CD4-positive, alpha-beta T cell treated with Interleukin-17A for 1 hour (primary cell): ENCODE measurements around the gene GKN1.
"Not testable (repeated sequence)": the region's sequence is repeated elsewhere in the genome, so short reads cannot be mapped to it uniquely, and the experiment has no call there.

Source experiments
- DNase-seq: peaks from one replicate; pipeline ENCODE4 v3.0.0-alpha.2; 2020

Gene GKN1, protein sequence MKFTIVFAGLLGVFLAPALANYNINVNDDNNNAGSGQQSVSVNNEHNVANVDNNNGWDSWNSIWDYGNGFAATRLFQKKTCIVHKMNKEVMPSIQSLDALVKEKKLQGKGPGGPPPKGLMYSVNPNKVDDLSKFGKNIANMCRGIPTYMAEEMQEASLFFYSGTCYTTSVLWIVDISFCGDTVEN

DNA sequence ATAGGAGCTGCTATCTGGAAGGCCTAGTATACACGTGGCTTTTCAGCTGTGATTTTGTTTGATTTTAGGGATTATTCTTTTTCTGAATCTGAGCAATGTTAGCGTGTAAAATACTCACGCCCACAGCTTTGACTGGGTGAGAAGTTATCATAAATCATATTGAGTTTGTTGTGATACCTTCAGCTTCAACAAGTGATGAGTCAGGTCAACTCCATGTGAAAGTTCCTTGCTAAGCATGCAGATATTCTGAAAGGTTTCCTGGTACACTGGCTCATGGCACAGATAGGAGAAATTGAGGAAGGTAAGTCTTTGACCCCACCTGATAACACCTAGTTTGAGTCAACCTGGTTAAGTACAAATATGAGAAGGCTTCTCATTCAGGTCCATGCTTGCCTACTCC, at the start of gene GKN1:
TSS of gene GKN1 (plus strand) at position 386 of the 400 bp plus-strand sequence. CDS start 42 bp downstream, outside the sequence.
- no peak for DNase-seq

DNA sequence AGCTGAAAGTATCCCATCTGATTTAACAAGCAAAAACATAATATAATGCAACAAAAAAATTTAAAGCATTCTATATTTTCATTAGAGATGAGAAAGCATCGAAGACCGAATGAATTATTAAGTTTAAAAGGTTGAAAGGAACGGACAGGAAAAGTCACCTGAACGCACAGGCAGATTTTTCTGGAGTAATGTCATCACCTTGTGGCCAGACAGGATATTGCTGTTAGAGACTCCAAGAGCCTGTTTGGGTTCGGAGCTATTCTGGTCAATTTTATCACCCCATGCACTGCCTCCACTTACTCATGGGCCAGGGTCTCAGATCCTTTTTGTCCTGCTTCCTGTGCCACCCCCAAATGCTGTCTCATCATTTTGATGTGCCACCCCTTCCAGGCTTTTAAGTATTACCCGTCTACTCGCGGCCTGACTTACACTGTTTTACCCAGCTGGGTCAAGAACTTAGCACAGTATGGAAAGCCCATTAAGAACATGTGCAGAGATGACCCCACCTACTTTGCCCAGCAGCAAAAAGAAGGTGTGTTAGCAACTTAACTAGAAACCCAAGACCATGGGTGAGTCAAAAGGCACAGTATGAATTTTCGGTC, 49.0 kb upstream of the GKN1 start:
- peak; percentile 81 for DNase-seq

DNA sequence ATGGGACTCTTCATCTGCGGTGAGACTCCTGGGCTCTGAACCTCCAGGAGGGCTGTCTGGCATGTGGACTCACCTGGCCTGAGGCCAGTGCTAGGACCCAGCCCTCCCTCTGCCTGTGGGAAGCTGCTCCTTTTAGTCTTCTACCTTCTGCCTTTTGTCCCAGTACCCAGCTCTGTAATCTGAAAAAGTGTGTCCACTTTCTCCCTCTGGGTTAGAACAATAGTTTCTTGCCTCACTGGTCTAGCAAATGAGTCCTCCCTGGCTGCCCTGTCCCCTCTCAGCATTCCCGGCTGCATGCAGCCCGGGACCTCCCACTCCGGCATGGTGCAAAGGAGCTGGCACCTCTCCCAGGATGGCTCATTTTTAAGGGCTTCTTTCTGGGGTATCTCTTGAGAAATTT, 47.6 kb upstream of the GKN1 start:
- DNase-seq, result no peak

DNA sequence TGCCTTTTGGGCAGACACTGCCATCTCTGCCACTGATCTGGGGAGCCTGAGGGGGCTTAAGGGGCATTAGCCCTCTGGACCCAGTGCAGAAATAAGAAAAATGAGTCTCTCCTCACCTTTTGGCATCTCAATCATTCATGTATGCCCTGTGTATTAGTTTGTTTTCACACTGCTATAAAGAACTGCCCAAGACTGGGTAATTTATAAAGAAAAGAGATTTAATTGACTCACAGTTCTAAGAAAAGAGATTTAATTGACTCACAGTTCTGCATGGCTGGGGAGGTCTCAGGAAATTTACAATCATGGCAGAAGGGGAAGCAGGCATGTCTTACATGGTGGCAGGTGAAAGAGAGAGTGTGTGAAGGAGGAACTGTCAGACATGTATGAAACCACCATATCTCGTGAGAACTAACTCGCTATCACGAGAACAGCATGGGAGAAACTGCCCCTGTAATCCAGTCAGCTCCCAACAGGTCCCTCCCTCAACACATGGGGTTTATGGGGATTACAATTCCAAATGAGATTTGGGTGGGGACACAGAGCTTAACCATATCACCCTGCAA, 43.2 kb upstream of the GKN1 start:
- no peak for DNase-seq

DNA sequence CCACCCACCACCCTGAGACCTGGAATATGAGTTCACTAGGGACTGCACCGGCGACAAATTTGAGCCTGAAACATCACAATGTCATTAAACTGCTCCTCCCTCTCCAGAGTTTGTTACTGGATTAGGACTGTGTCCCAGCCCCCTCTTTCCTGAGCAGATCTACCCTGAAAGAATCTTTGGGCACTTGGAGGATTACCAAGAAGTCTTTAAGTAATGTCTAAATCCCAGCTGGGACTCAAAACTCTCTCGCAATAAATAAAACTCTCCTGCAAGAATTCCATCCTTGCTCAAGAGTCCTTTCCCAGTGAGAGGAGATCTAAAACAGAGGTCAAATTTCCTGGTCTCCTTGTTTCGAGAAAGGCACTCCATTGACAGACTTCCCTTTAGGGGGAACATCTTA, 42.6 kb upstream of the GKN1 start:
- DNase-seq, result no peak

DNA sequence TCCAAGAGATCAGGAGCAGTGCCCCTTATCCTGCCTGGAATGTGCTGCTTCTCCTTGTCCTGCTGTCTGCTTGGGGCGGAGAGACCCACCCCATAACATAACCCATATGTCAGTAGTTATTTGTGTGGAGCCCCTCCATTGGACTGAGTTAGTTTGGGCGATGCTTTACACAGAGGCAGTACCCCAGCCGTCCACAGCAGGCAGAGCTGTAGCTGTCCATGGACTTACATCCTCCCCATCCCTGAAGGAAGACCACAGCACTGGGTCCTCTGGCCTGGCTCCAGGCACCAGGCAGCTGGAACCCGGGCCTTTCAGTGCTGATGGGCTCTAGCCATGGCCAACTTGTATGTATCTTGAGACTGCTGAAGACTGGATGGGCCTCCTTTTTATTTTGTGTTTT, 42.0 kb upstream of the GKN1 start:
- DNase-seq, result no peak

DNA sequence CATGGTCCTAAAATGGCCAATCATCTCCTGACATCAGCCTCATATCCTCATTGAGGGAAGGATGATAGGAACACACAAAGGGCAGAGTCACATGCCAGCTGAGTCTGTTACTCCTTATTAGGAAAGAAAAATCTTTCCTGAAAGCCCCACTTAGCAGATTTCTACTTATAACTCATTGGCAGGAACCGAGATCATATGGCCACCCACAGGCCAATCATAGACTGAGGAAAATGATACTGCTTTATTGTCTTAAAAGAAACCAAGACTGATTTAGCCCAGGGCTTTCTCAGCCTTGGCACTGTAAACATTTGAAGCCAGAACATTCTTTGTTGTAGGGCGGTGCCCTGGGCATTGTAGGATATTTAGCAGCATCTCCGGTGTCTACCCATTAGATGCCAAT, 40.4 kb upstream of the GKN1 start:
- no peak for DNase-seq

DNA sequence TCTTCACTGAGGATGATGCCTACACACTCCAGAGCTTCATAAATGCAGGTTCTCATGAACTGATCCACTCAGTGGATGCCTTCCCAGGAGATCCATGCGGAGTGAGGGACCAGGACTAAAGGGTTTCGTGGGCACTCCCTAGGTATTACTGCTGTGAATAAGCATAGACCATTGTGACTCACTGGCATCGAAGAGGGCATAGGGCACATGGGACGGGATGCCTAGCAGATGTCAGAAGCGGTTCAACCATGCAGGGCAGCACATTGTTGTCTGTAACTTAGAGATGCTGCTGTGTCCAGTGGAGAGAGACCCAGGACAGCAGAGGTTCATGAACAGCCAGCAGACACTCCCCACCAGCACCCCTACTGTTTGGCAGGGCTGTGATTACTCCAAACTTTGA, 39.0 kb upstream of the GKN1 start:
- no peak for DNase-seq

DNA sequence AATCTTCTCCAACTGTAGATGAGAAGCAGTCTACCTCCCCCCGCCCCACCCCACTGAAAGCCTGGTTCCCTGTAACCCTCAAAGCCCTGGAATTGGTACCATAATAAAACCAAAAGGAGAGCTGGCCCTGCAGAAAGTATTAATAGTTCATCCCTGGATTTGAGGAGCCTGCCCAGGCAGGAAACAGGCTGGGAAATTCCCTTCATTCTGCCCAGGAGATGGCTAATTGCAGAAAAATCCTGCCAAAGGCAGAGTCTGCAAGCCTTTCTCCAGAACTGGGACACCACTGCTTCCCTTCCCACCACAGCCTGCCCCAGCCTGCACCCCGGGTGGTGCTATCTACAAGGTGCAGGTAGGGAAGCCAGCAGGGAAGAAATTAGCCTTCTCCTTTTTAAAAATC, 38.0 kb upstream of the GKN1 start:
- no peak for DNase-seq

DNA sequence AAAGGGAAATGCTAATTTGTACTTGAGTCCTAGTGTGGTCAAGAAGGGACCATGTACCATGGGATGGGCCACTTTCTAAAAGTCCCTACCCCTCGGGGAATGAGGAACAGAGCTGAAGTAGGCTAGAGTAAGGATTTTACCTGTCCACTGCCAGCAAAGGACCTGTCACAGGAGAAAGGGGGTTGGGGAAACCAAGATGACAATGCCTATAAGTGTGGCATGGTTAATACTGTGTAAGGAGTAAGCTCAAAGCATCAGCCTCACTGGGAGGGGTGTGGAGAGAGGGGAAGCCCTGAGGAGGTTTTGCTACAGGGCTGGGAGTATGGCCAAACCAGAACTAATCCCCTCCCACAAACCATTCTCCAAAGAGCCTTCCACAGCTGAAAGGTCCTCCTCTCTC, 37.5 kb upstream of the GKN1 start:
- DNase-seq, result no peak

DNA sequence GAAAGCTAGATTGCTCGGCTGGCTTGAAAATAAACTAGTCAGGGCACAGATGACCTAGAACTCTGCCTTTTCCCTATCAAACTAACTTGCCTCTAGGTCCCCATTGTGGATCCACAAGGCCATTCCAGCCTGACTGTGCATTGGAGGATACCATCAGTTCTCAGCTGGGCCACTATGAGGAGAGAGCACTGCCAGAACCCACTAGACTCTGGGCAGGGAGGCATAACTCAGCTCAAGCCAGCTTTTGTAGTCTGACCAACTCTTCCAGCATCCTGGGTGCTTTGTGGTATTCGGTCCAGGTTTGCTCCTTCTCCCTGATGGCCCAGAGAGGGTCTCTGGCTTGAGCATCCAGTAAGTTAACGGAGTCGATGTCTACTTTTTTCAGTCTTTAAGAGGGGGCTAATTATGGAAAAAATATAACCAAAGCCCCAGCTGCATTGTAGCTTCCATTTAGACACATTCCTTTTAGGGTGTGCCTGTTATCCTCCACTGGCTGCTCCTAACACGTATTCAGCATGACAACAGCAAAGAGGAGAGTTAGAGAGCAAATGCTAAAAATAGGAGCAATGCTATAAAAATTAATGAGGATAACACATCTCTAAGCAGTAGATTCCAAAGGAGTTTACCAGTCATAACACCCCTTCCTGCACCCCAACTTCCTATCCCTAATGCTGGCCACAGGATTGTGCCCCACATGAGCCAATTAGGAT, 36.9 kb upstream of the GKN1 start:
- DNase-seq, result no peak

DNA sequence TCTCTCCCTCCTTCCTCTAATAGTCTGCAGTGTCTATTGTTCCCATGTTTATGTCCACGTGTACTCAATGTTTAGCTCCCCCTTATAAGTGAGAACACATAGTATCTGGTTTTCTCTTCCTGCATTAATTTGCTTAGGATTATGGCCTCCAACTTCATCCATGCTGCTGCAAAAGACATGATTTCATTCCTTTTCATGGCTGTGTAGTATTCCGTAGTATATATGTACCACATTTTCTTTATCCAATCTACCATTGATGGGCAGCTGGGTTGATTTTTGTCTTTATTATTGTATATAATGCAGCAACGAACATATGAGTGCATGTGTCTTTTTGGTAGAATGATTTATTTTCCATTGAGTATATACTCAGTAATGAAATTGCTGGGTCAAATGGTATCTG, 35.5 kb upstream of the GKN1 start:
- no peak for DNase-seq

DNA sequence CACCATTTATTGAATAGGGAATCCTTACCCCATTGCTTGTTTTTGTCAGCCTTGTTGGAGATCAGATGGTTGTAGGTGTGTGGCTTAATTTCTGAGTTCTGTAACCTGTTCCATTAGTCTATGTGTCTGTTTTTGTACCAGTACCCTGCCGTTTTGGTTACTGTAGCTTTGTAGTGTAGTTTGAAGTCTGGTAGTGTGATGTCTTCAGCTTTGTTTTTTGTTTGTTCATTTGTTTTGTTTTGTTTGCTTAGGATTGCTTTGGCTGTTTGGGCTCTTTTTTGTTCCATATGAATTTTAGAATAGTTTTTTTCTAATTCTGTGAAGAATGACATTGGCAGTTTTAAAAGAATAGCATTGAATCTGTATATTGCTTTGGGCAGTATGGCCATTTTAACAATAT, 34.5 kb upstream of the GKN1 start:
- no peak for DNase-seq

DNA sequence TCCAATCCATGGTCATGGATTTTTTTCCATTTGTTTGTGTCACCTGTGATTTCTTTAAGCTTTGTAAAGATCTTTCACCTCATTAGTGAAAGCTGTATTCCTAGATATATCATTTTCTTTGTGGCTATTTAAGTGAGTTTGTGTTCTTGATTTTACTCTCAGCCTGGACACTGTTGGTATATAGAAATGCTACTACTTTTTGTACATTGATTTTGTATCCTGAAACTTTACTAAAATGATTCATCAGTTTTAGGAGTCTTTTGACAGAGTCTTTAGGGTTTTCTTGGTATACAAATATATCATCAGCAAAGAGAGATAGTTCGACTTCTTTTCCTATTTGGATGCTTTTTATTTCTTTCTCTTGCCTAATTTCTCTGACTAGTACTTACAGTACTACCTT, 34.1 kb upstream of the GKN1 start:
- no peak for DNase-seq

DNA sequence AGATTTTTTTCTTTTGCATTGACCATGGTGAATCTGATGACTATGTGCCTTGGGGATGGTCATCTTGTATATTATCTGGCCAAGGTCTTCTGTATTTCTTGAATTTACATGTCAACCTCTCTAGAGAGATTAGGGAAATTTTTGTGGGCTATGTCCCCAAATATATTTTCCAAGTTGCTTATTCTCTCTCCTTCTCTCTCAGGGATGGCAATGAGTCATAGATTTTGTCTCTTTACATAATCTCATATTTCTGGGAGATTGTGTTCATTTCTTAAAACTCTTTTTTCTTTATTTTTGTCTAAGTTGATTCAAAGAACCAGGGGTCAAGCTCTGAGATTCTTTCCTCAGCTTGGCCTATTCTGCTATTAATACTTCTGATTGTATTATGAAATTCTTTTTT, 31.6 kb upstream of the GKN1 start:
- DNase-seq, result no peak

DNA sequence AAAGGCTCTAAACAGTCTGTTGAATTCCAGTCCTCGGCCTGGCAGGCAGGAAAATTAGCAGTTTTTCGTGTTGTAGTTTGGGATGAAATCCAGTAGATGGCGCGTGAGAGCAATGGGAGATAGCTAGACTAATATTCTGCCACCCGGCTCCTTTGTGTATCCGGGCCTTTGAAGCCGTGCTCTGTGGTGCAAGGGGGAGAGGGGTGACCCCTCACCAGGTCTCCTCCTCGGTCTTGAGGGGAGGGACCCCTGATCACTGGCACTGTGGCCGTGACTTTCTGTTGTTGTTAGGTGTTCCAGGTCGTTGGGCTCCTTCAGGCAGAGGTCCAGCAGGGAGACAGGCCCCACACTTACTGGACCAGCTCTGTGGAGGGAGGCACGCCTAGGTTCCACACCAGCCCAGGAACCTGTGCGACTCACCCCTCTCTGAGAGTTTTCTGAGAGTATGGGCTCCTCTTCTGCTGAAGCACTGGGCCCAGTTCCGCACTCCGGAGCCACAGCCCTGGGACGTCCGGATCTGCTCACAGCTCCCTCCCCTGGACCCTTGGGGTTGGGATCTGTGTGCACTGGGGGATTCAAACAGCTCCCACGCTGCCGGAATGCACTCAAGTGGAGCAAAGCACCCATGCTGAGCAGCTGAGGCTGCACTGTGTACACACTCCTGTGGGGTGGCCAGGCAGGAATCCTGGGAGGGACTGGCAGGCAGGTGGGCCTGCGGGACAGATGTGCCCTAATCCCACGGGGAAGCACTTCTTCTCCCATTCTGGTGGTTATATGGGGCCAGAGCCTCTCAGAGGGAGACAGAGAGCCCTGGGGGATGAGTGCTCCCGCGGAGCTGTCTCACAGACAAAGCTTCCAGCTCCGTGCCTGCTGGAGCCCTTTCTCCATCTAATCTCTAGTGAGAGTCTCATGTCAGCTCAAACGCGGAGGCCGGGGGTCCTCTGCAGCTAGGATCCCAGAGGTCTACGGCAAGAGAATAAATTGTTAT, 30.6 kb upstream of the GKN1 start:
- DNase-seq, result peak; percentile 70

DNA sequence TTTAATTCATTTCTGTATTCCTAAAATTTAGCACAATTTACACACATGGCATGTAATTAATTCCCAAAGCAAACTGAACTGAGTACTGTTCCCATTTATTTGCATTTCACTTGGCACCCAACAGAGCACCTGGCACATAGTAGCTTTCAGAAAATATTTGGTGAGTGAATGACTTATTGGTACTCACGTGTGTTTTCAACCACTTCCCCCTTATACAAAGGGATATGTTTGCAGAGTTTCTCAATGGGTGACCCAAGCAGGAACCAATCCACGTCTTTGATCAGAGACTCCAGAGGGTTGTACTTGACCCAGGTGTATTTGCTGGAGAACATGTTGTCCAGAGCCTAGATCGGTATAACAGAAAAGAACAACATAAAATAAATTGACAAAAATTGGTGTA, 28.3 kb upstream of the GKN1 start:
- no peak for DNase-seq

DNA sequence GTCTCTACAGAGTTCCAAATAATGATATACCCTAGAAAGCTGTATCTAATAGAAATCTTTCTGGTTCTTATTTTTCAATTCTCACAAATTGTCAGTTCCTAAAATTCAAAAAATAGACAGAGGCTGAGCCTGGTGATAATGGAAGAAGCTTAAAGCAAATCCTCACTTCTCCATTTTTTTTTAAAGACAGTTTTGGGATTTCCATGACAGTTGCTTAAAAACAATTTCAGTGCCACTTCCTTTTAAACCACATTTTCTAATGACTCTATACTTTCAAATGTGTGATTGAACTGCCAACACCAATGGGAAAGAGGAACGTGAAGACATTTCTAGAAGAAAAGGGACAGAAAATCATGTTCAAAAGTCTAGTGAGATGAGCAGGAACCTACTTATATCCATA, 25.7 kb upstream of the GKN1 start:
- DNase-seq, result no peak

DNA sequence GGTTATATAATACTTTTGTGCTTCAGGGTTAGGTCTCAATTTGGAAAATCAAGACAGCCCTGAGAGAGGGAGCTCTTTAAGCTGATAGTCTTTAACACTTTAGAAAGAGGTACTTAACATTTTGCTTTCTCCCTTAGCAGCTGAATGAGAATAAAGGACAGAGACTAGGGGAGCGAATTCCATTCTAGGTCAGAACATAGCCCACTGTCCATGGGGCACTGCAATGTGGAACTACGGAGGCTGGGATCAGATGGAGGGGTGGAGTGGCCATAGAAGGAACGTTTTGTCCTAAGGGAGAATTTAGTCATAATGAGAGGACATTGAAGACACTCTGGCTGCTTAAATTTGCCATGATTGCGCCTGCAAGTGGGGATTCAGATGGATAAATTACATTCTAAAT, 22.5 kb upstream of the GKN1 start:
- DNase-seq, result no peak

DNA sequence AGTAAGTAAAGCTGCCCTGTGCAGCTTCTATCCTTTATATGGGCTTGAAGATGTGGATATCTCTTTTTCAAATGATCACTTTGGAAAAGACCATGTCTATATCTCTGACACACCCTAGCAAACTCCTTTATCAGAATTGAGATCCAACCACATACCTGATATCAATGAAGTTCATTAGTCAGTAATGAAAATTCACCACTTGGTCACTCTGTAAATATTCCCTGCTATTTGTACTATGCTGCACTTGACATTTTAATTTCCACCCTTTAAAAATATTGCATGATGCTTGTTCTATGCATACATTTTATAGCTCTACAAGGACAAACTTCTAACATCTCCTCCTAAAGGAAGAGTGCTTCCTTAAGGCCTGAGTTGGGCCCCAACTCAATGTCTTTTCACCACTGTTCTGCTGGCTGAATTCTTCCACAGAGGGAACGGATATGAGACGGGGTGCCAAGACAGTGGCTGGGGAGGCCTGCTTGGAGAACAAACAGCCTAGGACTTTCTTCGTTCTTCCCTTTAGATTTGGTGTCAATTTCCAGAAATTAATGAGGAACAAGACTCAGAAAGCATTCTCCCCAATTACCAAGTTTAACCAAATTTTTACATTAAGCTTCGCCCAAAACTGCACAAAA, 21.4 kb upstream of the GKN1 start, which contains the start of gene GKN2:
TSS of gene GKN2 (minus strand) at position 7 of the 635 bp plus-strand sequence. CDS start 32 bp downstream, outside the sequence.
- DNase-seq, result no peak

DNA sequence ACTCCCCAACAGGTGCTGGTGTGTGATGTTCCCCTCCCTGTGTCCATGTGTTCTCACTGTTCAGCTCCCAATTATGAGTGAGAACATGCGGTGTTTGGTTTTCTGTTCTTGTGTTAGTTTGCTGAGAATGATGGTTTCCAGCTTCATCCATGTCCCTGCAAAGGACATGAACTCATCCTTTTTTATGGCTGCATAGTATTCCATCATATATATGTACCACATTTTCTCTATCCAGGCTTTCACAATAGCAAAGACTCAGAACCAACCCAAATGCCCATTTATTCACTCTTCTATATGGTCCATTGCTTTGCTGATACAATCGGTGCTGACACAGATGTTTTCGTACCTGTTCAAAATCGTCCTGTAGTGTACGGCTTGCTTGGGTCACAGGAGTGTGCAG, 19.0 kb upstream of the GKN1 start:
- DNase-seq, result not testable (repeated sequence)

DNA sequence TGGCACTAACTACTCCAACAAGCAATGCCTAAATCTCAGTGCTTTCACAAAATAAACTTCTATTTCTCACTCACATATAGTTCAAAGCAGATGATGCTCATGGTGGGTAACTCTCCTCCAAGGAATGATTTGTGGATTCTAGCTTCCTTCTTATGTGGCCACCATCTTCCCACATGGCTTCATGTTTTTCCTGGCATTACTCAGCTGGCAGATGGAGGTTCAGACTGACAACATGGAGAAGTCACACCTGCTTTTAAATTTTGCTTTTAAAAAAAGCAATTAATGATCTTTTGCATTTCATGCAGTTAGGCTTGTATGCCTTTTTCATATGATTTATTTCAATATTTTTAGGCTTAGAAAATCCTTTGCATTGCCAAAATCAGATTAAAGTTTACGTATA, 15.4 kb upstream of the GKN1 start:
- no peak for DNase-seq
